Heart left ventricle (tissue), 13 donors: ENCODE data around the gene WDFY3.

Source experiments
- CTCF ChIP-seq, 12 donors: fragments of 200-600 bp; sonication (generic) in 4 of 12; IDR thresholded peaks; one replicate each; pipeline versions ENCODE4 v1.5.0 to v1.8.0; 2018 to 2022; ENCODE audit warnings: antibody characterized with exemption in 12 of 12, mild to moderate bottlenecking in 5 of 12
- POLR2A ChIP-seq, 2 donors: fragments of 450-650 bp; IDR thresholded peaks; one replicate each; pipeline ENCODE4 v1.6.1; 2017; ENCODE audit warnings: antibody characterized with exemption in 2 of 2, mild to moderate bottlenecking in 2 of 2, moderate library complexity in 2 of 2
- donor health status: ischemic (EF 13 %, LVEDD 7.1; RV severe dilation, severe dysfunction).
- donor health status: DM: no; HTN: yes; CAD: no.
- donor health status: DM: no; HTN: no; CAD: no.
- donor health status: ischemic (EF 25% LVEDD 6.9; RV normal size, moderate dysfunction).
- donor health status: ischemic (EF 25% LVEDD 5.7; RV mildly dilated, moderate dysfunction).
- donor health status: ischemic (EF 35%, LVEDD 5.7; RV mildly dilated, moderate dysfunction).
- donor health status: nonischemic (EF 11% LVEDD 7.7; RV severe dilation, severe dysfunction).
- donor health status: DM: yes; HTN: yes; CAD: no.
- donor health status: PGD.
- donor health status: ischemic (EF 29% LVEDD 5.4; RV normal size, mild dysfunction).
- donor health status: nonischemic (EF 23%, LVEDD 6.1; RV moderate dilation, normal function).

GRCh38 chr4:84856468-84857049 is 109.9 kb downstream of the WDFY3 start:
- TF ChIP-seq CTCF (IDR thresholded peaks at IDR 0.05): no peak
- TF ChIP-seq POLR2A (IDR thresholded peaks at IDR 0.05): no peak
